ENCODE results near the gene AKAP13. TPM values are rescaled to one million over a fixed set of nuclear protein-coding genes. Genes with fewer than 3 reads are reported as not detected.
"Not testable (repeated sequence)": the region's sequence is repeated elsewhere in the genome, so short reads cannot be mapped to it uniquely, and the experiment has no call there.

The AKAP13 gene
- total and polyA plus RNA-seq, 9 donors: 45.3 to 190 (median 98.6) TPM

DNA sequence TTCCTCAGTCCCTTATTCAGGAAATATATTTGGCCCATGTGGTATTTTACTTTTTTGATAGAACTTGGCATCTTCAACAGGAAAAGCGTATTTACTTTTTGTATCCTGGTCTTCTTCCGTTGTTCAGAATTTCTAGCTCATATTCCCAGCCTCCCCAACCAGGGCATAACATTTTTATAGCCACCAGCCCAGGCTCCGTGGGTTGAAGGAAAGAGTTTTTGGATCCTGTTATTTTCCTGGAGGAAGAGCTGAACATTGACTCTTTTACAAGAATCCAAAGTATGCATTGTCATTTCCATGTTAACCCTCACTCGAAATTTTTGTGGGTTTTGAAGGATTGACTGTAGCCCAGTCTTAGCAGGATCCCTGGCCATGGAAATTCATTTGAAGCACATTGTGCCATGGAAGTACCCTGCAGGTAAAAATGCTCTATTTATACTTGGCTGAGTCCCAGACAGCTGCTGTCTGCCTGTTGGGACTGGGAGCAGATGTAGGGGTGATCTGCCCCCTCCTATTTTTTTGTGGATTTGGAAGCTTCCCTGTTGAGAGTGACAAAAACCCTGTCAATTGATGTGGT lies 98.8 kb downstream of the AKAP13 start:
- H3K27me3 ChIP-seq: no peaks in the 10 kb centered on the region
- H3K36me3 ChIP-seq: no peaks in the 10 kb centered on the region
- H3K9me3 ChIP-seq: no peaks in the 10 kb centered on the region
- DNase-seq: no peak
- 11 to 23% (median 12%) methylated on average over 4 of the region's 4 CpGs for WGBS, 3 donors
- H3K4me1 ChIP-seq (ENCODE audit: insufficient read depth): peaks cover 8% of the 10 kb centered on the region
- no peak overlapping the region for H3K27ac ChIP-seq
- H3K4me3 ChIP-seq: no peak overlapping the region
- intact Hi-C loops (cut with DNase I): no loop called here
- TF ChIP-seq, protein P1, sequence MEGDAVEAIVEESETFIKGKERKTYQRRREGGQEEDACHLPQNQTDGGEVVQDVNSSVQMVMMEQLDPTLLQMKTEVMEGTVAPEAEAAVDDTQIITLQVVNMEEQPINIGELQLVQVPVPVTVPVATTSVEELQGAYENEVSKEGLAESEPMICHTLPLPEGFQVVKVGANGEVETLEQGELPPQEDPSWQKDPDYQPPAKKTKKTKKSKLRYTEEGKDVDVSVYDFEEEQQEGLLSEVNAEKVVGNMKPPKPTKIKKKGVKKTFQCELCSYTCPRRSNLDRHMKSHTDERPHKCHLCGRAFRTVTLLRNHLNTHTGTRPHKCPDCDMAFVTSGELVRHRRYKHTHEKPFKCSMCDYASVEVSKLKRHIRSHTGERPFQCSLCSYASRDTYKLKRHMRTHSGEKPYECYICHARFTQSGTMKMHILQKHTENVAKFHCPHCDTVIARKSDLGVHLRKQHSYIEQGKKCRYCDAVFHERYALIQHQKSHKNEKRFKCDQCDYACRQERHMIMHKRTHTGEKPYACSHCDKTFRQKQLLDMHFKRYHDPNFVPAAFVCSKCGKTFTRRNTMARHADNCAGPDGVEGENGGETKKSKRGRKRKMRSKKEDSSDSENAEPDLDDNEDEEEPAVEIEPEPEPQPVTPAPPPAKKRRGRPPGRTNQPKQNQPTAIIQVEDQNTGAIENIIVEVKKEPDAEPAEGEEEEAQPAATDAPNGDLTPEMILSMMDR (IDR thresholded peaks at IDR 0.05): no peak
- no peak for TF ChIP-seq POLR2A (IDR thresholded peaks at IDR 0.05)
- no peak for TF ChIP-seq EP300 (IDR thresholded peaks at IDR 0.05)

DNA sequence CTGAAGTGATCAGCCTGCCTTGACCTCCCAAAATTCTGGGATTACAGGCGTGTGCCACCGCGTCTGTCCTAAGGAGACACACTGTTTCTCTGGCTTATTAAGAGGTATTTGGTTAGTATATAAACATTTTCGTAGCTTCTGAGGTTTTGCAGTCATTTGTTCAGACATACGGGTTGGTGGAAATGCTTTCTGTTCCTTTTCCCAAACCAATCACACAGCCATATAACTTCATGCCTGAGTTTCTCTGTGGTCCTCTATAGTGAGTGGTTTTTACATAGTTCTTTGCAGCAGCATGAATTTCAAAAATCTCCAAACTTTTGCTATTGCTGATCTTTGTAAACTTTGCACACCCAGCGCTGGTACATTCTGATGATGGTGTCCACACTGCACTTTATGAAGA lies 100.5 kb downstream of the AKAP13 start:
- H3K9me3 ChIP-seq: no peaks in the 10 kb centered on the region
- H3K27ac ChIP-seq: no peak overlapping the region
- no peak overlapping the region for H3K4me3 ChIP-seq
- H3K36me3 ChIP-seq: no peaks in the 10 kb centered on the region
- no peak for TF ChIP-seq EP300 (IDR thresholded peaks at IDR 0.05)
- TF ChIP-seq, protein P1 (IDR thresholded peaks at IDR 0.05): no peak
- TF ChIP-seq POLR2A (IDR thresholded peaks at IDR 0.05): no peak
- H3K4me1 ChIP-seq (ENCODE audit: insufficient read depth): peaks cover 8% of the 10 kb centered on the region
- intact Hi-C loops (cut with DNase I): loop anchor here in 2 of 4 donors (10.0 kb wide), 3 partner anchors 134 to 354 kb away; no protein-coding TSS in a partner anchor
- no peak for DNase-seq
- WGBS, 3 donors: 84 to 93% (median 85%) methylated on average over 6 of the region's 6 CpGs
- H3K27me3 ChIP-seq: no peaks in the 10 kb centered on the region

DNA sequence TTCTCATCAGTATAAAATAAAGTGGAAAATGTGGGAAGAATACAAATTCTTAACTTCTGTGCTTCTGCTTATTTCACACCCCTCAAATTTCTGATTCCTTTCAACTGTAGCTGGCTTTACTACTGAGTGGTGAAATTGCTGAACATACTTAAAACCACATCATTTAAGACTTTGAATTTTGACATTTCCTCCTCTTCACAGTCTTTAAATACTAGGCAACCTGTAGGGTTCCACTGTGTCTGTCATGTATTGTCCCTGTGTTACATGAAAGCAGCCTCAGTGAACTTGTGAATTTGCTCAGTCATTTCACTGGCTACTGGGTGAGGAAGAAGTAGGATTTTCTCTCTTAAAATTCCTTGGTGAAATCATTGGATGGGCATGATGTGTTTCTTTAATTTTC lies 101.1 kb downstream of the AKAP13 start:
- H3K4me1 ChIP-seq (ENCODE audit: insufficient read depth); DNase-seq; H3K9me3 ChIP-seq; H3K36me3 ChIP-seq; H3K4me3 ChIP-seq; H3K27me3 ChIP-seq; H3K27ac ChIP-seq: not testable (repeated sequence)
- intact Hi-C loops (cut with DNase I): loop anchor here in 2 of 4 donors (10.0 kb wide), 3 partner anchors 133 to 353 kb away; no protein-coding TSS in a partner anchor

DNA sequence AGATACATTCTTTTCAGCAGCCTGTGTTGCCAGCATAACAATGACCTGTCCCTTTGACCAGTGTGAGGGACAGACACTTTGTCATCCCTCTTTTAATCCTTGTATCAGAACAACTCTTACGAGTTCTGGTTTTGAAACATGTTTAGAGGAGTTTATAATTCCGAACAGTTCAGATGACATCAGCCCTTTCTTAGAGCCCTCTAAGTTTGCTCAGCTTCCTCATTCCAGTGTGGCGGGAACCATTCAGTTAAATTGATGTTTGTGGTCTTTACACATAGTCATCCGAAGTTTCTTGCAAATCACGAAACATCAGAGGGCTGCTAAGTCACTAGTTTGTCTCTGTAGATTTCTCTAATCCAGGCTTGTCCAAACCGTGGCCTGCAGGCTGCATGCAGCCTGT lies 102.5 kb downstream of the AKAP13 start:
- no peak for DNase-seq
- no peaks in the 10 kb centered on the region for H3K9me3 ChIP-seq
- no peaks in the 10 kb centered on the region for H3K36me3 ChIP-seq
- H3K4me1 ChIP-seq (ENCODE audit: insufficient read depth): peaks cover 7% of the 10 kb centered on the region
- WGBS, 3 donors: 69 to 74% (median 70%) methylated on average over 6 of the region's 6 CpGs
- H3K4me3 ChIP-seq: no peak overlapping the region
- H3K27me3 ChIP-seq: no peaks in the 10 kb centered on the region
- TF ChIP-seq EP300 (IDR thresholded peaks at IDR 0.05) (no peak), POLR2A (IDR thresholded peaks at IDR 0.05) (no peak)
- TF ChIP-seq, protein P1 (IDR thresholded peaks at IDR 0.05): no peak
- H3K27ac ChIP-seq: no peak overlapping the region
- intact Hi-C loops (cut with DNase I): loop anchor here in 2 of 4 donors (10.0 kb wide), 3 partner anchors 132 to 352 kb away; no protein-coding TSS in a partner anchor

DNA sequence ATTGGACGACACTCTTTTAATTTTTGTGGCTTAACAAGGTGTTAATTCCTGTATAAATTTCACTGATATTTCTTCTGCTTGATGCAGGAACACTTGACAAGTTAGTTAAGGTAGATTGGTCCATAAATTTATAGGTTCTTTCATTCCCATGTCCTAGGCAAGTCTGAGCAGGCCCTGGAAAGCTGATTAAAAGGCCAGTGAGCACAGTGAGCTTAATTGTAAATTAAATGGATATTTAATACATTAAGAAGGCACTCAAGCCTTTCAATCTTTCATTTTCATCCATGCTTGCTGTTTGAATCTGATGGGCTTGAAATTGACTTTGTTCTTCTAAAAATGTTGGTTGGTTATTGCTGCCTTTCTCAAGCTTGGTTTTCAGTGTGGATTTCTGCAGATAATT lies 103.6 kb downstream of the AKAP13 start:
- intact Hi-C loops (cut with DNase I): loop anchor here in 2 of 4 donors (10.0 kb wide), 3 partner anchors 131 to 351 kb away; no protein-coding TSS in a partner anchor
- not testable (repeated sequence) for H3K27me3 ChIP-seq; H3K27ac ChIP-seq; H3K9me3 ChIP-seq; DNase-seq; H3K36me3 ChIP-seq; H3K4me1 ChIP-seq (ENCODE audit: insufficient read depth); H3K4me3 ChIP-seq
- WGBS, 3 donors: 89 to 97% (median 95%) methylated on average over 1 of the region's 1 CpG

DNA sequence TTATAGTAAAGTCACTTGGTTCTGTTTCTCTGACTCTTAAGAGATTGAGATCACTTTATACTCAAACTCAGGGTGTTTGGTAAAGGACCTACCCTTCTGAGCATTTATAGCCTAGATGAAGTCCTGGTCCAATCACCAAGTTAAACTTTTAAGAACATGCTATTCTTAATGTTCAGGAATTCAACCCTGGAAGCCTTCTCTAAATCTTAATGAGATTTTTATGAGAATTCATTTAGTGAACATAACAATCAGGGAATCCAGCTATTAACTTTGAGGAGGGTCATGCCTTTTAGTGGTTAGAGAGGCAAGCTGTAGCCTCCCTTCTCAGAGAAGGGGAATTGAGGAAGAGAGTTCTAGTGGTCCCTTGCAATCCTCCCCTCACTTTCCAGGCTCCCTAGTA lies 104.5 kb downstream of the AKAP13 start:
- not testable (repeated sequence) for H3K4me3 ChIP-seq; DNase-seq; H3K36me3 ChIP-seq; H3K4me1 ChIP-seq (ENCODE audit: insufficient read depth); H3K27ac ChIP-seq; H3K27me3 ChIP-seq; H3K9me3 ChIP-seq
- intact Hi-C loops (cut with DNase I): loop anchor here in 2 of 4 donors (10.0 kb wide), 3 partner anchors 130 to 350 kb away; no protein-coding TSS in a partner anchor

Data from ovary (tissue), 9 donors.